ENCODE measurements around the gene ZNF688. TPM values are rescaled to one million over a fixed set of nuclear protein-coding genes. Genes with fewer than 3 reads are reported as not detected.

Gene ZNF688
- total RNA-seq, 1 donor = 6.7 TPM

GRCh38 chr16:30569281-30569680 is 2.2 kb downstream of the ZNF688 start:
- TF ChIP-seq, protein P1, sequence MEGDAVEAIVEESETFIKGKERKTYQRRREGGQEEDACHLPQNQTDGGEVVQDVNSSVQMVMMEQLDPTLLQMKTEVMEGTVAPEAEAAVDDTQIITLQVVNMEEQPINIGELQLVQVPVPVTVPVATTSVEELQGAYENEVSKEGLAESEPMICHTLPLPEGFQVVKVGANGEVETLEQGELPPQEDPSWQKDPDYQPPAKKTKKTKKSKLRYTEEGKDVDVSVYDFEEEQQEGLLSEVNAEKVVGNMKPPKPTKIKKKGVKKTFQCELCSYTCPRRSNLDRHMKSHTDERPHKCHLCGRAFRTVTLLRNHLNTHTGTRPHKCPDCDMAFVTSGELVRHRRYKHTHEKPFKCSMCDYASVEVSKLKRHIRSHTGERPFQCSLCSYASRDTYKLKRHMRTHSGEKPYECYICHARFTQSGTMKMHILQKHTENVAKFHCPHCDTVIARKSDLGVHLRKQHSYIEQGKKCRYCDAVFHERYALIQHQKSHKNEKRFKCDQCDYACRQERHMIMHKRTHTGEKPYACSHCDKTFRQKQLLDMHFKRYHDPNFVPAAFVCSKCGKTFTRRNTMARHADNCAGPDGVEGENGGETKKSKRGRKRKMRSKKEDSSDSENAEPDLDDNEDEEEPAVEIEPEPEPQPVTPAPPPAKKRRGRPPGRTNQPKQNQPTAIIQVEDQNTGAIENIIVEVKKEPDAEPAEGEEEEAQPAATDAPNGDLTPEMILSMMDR (IDR thresholded peaks at IDR 0.05; ENCODE audit: insufficient read depth, low read length) = no peak
- no peak for DNase-seq (ENCODE audit: low read depth)
- no peak overlapping the region for H3K4me3 ChIP-seq (ENCODE audit: low read depth, low read length)

DNA sequence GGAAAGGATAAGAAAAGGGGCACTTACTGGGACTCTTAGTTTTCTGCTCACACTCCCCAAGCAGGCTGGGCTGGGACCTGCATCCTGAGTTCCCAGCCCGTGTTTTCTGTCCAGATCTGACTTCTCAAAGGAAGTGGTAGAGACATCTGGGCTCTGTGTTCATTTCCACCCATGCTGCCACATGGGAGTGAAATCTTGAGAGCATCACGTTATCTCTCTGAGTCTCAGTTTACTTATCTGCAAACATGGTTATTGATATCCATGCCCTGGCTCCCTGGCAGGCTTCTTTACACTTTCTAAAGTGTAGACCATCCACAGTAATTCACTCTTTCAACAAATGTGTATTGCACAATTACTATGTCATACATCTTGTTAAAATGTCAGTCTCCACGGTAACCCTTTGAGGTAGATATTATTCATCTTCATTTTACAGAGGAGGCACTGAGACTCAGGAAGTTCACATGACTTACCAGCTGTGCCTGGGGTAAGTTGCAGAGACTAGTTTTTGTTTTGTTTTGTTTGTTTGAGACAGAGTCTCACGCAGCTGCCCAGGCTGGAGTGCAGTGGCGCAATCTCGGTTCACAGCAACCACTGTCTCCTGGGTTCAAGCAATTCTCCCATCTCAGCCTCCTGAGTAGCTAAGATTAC is 3.4 kb downstream of the ZNF688 start:
- peak; percentile 76 for DNase-seq (ENCODE audit: low read depth)
- no peak overlapping the region for H3K4me3 ChIP-seq (ENCODE audit: low read depth, low read length)
- TF ChIP-seq, protein P1 (IDR thresholded peaks at IDR 0.05; ENCODE audit: insufficient read depth, low read length) = no peak

DNA sequence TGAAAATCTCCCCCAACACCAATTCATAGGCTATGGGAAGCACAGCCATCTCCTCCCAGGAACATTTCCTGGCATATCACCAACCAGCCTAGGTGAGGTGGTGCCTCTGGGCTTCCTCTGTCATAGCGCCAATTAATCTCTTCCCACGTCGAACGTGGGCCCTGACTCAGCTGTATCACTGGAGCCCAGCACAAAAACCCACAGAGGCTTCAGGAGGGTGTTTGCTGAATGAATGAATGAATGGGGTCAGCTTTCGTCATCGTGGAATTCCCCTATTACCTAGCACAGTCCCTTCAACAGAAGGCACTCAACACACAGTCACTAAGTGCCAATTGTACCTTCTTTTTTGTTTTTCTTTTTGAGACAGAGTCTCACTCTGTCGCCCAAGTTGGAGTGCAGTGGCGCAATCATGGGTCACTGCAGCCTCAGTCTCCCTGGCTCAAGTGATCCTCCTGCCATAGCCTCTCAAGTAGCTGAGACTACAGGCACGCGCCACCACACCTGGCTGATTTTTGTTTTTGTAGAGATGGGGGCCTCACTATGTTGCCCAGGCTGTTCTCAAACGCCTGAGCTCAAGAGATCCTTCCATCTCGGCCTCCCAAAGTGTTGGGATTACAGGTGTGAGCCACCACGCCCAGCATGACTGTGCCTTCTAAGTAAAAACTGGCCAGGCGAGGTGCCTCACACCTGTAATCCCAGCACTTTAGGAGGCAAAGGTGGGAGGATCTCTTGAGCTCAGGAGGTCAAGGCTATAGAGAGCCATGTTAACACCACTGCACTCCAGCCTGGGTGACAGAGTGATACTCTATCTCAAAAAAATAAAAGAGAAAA is 4.1 kb downstream of the ZNF688 start:
- TF ChIP-seq, protein P1 (IDR thresholded peaks at IDR 0.05; ENCODE audit: insufficient read depth, low read length) = no peak
- peak; percentile 18 for DNase-seq (ENCODE audit: low read depth)
- H3K4me3 ChIP-seq (ENCODE audit: low read depth, low read length) = no peak overlapping the region

DNA sequence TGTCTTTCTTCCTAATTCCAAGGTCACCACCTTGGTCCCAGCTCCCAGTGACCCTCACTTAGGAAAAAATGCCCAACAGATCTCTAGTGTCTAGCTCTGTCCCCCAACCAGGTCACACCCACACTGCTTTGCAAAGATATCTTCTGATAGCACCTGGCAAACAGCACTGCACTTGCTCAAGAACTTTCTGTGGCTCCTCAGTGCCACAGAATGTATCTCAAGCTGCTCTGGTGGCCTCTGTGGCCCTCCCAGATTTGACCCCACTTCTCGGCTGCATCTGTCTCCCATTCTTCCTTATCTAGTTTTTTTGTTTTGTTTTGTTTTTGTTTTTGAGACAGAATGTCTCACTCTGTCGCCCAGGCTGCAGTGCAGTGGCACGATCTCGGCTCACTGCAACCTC is 5.0 kb downstream of the ZNF688 start:
- no peak overlapping the region for H3K4me3 ChIP-seq (ENCODE audit: low read depth, low read length)
- TF ChIP-seq, protein P1 (IDR thresholded peaks at IDR 0.05; ENCODE audit: insufficient read depth, low read length) = no peak
- no peak for DNase-seq (ENCODE audit: low read depth)

DNA sequence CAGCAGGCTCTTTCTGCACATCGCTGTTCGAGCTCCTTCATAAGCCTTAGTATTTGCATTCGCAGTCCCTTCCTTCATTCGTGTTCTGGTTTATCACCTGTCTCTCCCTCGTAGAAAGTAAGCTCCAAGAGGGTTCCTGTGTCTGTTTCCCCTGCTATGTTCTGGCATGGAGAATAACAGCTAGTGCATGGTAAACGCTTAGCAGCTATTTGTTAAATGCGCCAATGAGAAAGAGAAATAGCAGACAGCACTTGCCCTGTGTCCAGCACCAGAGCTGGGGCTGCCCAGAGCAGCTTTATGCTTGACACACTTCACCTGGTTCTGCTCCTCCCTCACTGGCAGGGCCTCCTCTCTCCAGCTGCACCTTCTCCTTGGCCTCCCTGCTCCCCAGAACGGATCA is 5.5 kb downstream of the ZNF688 start:
- DNase-seq (ENCODE audit: low read depth) = no peak
- no peak overlapping the region for H3K4me3 ChIP-seq (ENCODE audit: low read depth, low read length)
- TF ChIP-seq, protein P1 (IDR thresholded peaks at IDR 0.05; ENCODE audit: insufficient read depth, low read length) = no peak

DNA sequence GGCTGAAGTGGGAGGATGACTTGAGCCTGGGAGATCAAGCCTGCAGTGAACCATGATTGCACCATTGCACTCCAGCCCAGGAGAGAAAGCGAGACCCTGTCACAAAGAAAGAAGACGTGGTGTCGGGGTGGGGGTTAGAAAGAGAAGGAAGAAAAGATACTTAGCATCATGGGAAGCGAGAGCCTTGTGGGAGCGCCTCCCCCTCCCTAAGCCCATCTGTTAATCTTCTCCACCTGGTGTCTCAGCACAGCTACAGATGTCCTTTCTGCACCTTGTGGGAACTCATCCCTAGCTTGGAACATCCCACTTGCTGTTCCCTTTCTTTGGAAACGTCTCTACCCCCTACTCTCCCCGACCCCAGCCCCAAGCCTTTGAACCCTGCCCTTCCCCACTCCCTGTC is 6.0 kb downstream of the ZNF688 start:
- no peak overlapping the region for H3K4me3 ChIP-seq (ENCODE audit: low read depth, low read length)
- TF ChIP-seq, protein P1 (IDR thresholded peaks at IDR 0.05; ENCODE audit: insufficient read depth, low read length) = no peak
- no peak for DNase-seq (ENCODE audit: low read depth)

All from fibroblast of the aortic adventitia (primary cell).